ENCODE measurements around the gene CPTP. TPM values are rescaled to one million over a fixed set of nuclear protein-coding genes. Genes with fewer than 3 reads are reported as not detected.

Gene CPTP
- total and polyA plus RNA-seq, 2 of the 13 experiments (the other 11 are each of a cell fraction or from before 2014, with no cell fraction given): 5.5 to 9.3 TPM

GRCh38 chr1:1334835-1335234 lies 10.2 kb downstream of the CPTP start (continued):
- no peak for TF ChIP-seq ZNF142 (CRISPR knock-in tag; IDR thresholded peaks at IDR 0.05)
- no peak for TF ChIP-seq ZBTB8A (CRISPR knock-in tag; IDR thresholded peaks at IDR 0.05; ENCODE audit: borderline replicate concordance, low read depth)
- TF ChIP-seq ZNF781 (CRISPR knock-in tag; IDR thresholded peaks at IDR 0.05; ENCODE audit: borderline replicate concordance, not compliant biosample characterization): no peak
- no peak for TF ChIP-seq HMG20A (CRISPR knock-in tag; IDR thresholded peaks at IDR 0.05; ENCODE audit: borderline replicate concordance)
- peak; percentile 64; the same call in 1 of the 2 replicates for TF ChIP-seq ZNF709 (CRISPR knock-in tag; IDR thresholded peaks at IDR 0.05)
- no peak for TF ChIP-seq CC2D1A (CRISPR knock-in tag; IDR thresholded peaks at IDR 0.05)
- TF ChIP-seq, protein P1, sequence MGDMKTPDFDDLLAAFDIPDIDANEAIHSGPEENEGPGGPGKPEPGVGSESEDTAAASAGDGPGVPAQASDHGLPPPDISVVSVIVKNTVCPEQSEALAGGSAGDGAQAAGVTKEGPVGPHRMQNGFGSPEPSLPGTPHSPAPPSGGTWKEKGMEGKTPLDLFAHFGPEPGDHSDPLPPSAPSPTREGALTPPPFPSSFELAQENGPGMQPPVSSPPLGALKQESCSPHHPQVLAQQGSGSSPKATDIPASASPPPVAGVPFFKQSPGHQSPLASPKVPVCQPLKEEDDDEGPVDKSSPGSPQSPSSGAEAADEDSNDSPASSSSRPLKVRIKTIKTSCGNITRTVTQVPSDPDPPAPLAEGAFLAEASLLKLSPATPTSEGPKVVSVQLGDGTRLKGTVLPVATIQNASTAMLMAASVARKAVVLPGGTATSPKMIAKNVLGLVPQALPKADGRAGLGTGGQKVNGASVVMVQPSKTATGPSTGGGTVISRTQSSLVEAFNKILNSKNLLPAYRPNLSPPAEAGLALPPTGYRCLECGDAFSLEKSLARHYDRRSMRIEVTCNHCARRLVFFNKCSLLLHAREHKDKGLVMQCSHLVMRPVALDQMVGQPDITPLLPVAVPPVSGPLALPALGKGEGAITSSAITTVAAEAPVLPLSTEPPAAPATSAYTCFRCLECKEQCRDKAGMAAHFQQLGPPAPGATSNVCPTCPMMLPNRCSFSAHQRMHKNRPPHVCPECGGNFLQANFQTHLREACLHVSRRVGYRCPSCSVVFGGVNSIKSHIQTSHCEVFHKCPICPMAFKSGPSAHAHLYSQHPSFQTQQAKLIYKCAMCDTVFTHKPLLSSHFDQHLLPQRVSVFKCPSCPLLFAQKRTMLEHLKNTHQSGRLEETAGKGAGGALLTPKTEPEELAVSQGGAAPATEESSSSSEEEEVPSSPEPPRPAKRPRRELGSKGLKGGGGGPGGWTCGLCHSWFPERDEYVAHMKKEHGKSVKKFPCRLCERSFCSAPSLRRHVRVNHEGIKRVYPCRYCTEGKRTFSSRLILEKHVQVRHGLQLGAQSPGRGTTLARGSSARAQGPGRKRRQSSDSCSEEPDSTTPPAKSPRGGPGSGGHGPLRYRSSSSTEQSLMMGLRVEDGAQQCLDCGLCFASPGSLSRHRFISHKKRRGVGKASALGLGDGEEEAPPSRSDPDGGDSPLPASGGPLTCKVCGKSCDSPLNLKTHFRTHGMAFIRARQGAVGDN (CRISPR knock-in tag; IDR thresholded peaks at IDR 0.05): peak; percentile 51
- no peak for TF ChIP-seq ZNF335 (CRISPR knock-in tag; IDR thresholded peaks at IDR 0.05)
- no peak for TF ChIP-seq ELF1 (CRISPR knock-in tag; IDR thresholded peaks at IDR 0.05)
- TF ChIP-seq ZNF607 (CRISPR knock-in tag; IDR thresholded peaks at IDR 0.05; ENCODE audit: borderline replicate concordance): peak; percentile 83
- no peak for TF ChIP-seq ZNF891 (CRISPR knock-in tag; IDR thresholded peaks at IDR 0.05)
- TF ChIP-seq KLF6 (CRISPR knock-in tag; IDR thresholded peaks at IDR 0.05): peak; percentile 73; the same call in 1 of the 2 replicates
- TF ChIP-seq ZNF121 (CRISPR knock-in tag; IDR thresholded peaks at IDR 0.05): no peak
- no peak for TF ChIP-seq TAF15 (IDR thresholded peaks at IDR 0.05; ENCODE audit: low read depth, low read length, poor library complexity, severe bottlenecking)
- TF ChIP-seq ZBTB42 (CRISPR knock-in tag; IDR thresholded peaks at IDR 0.05): no peak
- TF ChIP-seq FOXA1 (IDR thresholded peaks at IDR 0.05): no peak
- TF ChIP-seq FOXA1 (CRISPR knock-in tag; IDR thresholded peaks at IDR 0.05): no peak
- no peak for TF ChIP-seq ZNF567 (CRISPR knock-in tag; IDR thresholded peaks at IDR 0.05; ENCODE audit: borderline replicate concordance)
- TF ChIP-seq CSRNP2 (CRISPR knock-in tag; conservative IDR thresholded peaks at IDR 0.05; ENCODE audit: low read depth): no peak
- TF ChIP-seq KDM3A (CRISPR knock-in tag; IDR thresholded peaks at IDR 0.05; ENCODE audit: low read depth): no peak
- no peak for TF ChIP-seq KDM6A (CRISPR knock-in tag; IDR thresholded peaks at IDR 0.05; ENCODE audit: low read depth)
